H1 (cell line): Measurements from ENCODE around the gene AQP6. TPM values are rescaled to one million over a fixed set of nuclear protein-coding genes. Genes with fewer than 3 reads are reported as not detected.

Experiments used
- CTCF ChIA-PET: fragments of 300-600 bp; sonication (Branson Sonifier 250); formaldehyde crosslinking; loops from one replicate; lab custom pipeline; 2021; ENCODE audit not compliant: partially characterized antibody; lab: Charles Lee
- POLR2A ChIA-PET: fragments of 300-600 bp; sonication (Branson Sonifier 250); formaldehyde crosslinking; loops from one replicate; lab custom pipeline; 2021; ENCODE audit warnings: inconsistent platforms; ENCODE audit not compliant: partially characterized antibody; lab: Charles Lee
- DNase-seq, 2 experiments: peaks; one replicate each; pipeline versions ENCODE4 v3.0.0 to v3.0.0-alpha.2; 2010 to 2022; ENCODE audit warnings: low spot score in 2 of 2, low read depth in 1 of 2, mixed read lengths in 1 of 2
- FAIRE-seq: peaks from 2 replicates; lab custom pipeline; 2011; peaks lifted over from hg19 to GRCh38; lab: Jason Lieb, UNC
- H2AFZ ChIP-seq: 2 replicates; pipeline ENCODE4 v1.8.1; 2012; ENCODE audit warnings: low read length, inconsistent platforms
- H2AK5ac ChIP-seq: 2 replicates; pipeline ENCODE4 v1.6.1; 2013; ENCODE audit warnings: low read depth, low read length
- H2BK120ac ChIP-seq: replicated peaks from 2 replicates; pipeline ENCODE3; 2013; ENCODE audit warnings: low read depth, low read length, inconsistent platforms
- H2BK12ac ChIP-seq: 2 replicates; pipeline ENCODE4 v1.6.1; 2013; ENCODE audit warnings: low read depth, low read length
- H2BK15ac ChIP-seq: 2 replicates; pipeline ENCODE4 v1.6.1; 2013; ENCODE audit warnings: low read length
- H2BK20ac ChIP-seq: 2 replicates; pipeline ENCODE4 v1.6.1; 2013; ENCODE audit warnings: low read length
- H2BK5ac ChIP-seq: 2 replicates; pipeline ENCODE4 v1.6.1; 2013; ENCODE audit warnings: low read depth, low read length
- H3K14ac ChIP-seq: 2 replicates; pipeline ENCODE4 v1.6.1; 2013; ENCODE audit warnings: inconsistent platforms; ENCODE audit not compliant: insufficient read length
- H3K18ac ChIP-seq: 2 replicates; pipeline ENCODE4 v1.6.1; 2013; ENCODE audit warnings: low read length; ENCODE audit errors: extremely low read depth
- H3K23ac ChIP-seq: 2 replicates; pipeline ENCODE4 v1.6.1; 2013; ENCODE audit warnings: inconsistent platforms; ENCODE audit not compliant: insufficient read length
- H3K23me2 ChIP-seq: 2 replicates; pipeline ENCODE4 v1.6.1; 2013; ENCODE audit warnings: low read depth, low read length
- H3K27ac ChIP-seq: 2 replicates; pipeline ENCODE4 v1.6.1; 2011; ENCODE audit warnings: low read depth, low read length, inconsistent platforms
- H3K27me3 ChIP-seq, 4 experiments: replicated peaks in 1 of 4; 1 replicate in 1 of 4; 2 replicates in 3 of 4; pipeline versions ENCODE4 v1.6.1 to v1.8.1; 2011 to 2013; ENCODE audit warnings: low read length in 3 of 4, mild to moderate bottlenecking in 3 of 4, inconsistent platforms in 2 of 4, mixed read lengths in 2 of 4, moderate library complexity in 1 of 4; ENCODE audit not compliant: control insufficient read depth in 3 of 4, insufficient read depth in 3 of 4; ENCODE audit errors: extremely low read depth in 1 of 4
- H3K36me3 ChIP-seq, 4 experiments: 2 replicates each; pipeline versions ENCODE4 v1.6.1 to v1.8.1; 2011 to 2013; ENCODE audit warnings: mild to moderate bottlenecking in 4 of 4, low read length in 3 of 4, moderate library complexity in 2 of 4, control low read depth in 1 of 4, inconsistent platforms in 1 of 4; ENCODE audit not compliant: insufficient read depth in 4 of 4, control insufficient read depth in 2 of 4
- H3K4ac ChIP-seq: replicated peaks from 2 replicates; pipeline ENCODE3; 2013; ENCODE audit warnings: low read length, low read depth, mixed read lengths, inconsistent platforms; ENCODE audit not compliant: insufficient read length
- H3K4me1 ChIP-seq, 4 experiments: replicated peaks in 1 of 4; 1 replicate in 1 of 4; 2 replicates in 3 of 4; pipeline versions ENCODE4 v1.6.1 to v1.8.1; 2011 to 2013; ENCODE audit warnings: low read length in 3 of 4, inconsistent platforms in 2 of 4, mixed read lengths in 1 of 4; ENCODE audit not compliant: insufficient read depth in 4 of 4, control insufficient read depth in 3 of 4
- H3K4me2 ChIP-seq, 2 experiments: 2 replicates each; pipeline versions ENCODE4 v1.6.1 to v1.8.1; 2011 to 2013; ENCODE audit warnings: low read depth in 2 of 2, low read length in 2 of 2, control low read depth in 1 of 2, inconsistent platforms in 1 of 2, mild to moderate bottlenecking in 1 of 2; ENCODE audit not compliant: insufficient read depth in 1 of 2
- H3K4me3 ChIP-seq, 4 experiments: fragments of 200-600, 300-600 bp in 1 of 4; sonication (generic), shearing (Covaris generic), sonication (Bioruptor Twin) in 1 of 4; 2 replicates each; pipeline versions ENCODE4 v1.5.1 to v1.8.1; 2011 to 2016; ENCODE audit warnings: low read length in 4 of 4, low read depth in 3 of 4, control low read depth in 2 of 4, inconsistent platforms in 2 of 4, mild to moderate bottlenecking in 2 of 4, mixed read lengths in 1 of 4, moderate library complexity in 1 of 4; ENCODE audit not compliant: insufficient read depth in 2 of 4; ENCODE audit errors: extremely low read depth in 1 of 4
- H3K56ac ChIP-seq: replicated peaks from 2 replicates; pipeline ENCODE3; 2013; ENCODE audit warnings: low read depth, mild to moderate bottlenecking, mixed read lengths, low read length, inconsistent platforms; ENCODE audit not compliant: insufficient read length
- H3K79me1 ChIP-seq: 2 replicates; pipeline ENCODE4 v1.6.1; 2013; ENCODE audit warnings: low read depth, low read length, control low read depth
- H3K79me2 ChIP-seq, 2 experiments: 2 replicates each; pipeline versions ENCODE4 v1.6.1 to v1.8.1; 2012 to 2013; ENCODE audit warnings: low read length in 2 of 2, mild to moderate bottlenecking in 2 of 2, inconsistent platforms in 1 of 2; ENCODE audit not compliant: insufficient read depth in 2 of 2, control insufficient read depth in 1 of 2
- H3K9ac ChIP-seq, 4 experiments: replicated peaks in 1 of 4; 1 replicate in 1 of 4; 2 replicates in 3 of 4; pipeline versions ENCODE4 v1.6.1 to v1.8.1; 2011 to 2013; ENCODE audit warnings: low read depth in 3 of 4, low read length in 3 of 4, control low read depth in 2 of 4, mild to moderate bottlenecking in 2 of 4, moderate library complexity in 2 of 4, inconsistent platforms in 1 of 4; ENCODE audit errors: extremely low read depth in 1 of 4
- H3K9me3 ChIP-seq, 2 experiments: 2 replicates each; pipeline versions ENCODE4 v1.6.1 to v1.8.1; 2012 to 2013; ENCODE audit warnings: mild to moderate bottlenecking in 2 of 2, moderate library complexity in 2 of 2, control low read depth in 1 of 2, inconsistent platforms in 1 of 2, low read depth in 1 of 2, low read length in 1 of 2, mixed read lengths in 1 of 2; ENCODE audit not compliant: insufficient read depth in 2 of 2
- H4K20me1 ChIP-seq, 2 experiments: replicated peaks in 1 of 2; 2 replicates each; pipeline versions ENCODE3 to v1.8.1; 2011 to 2013; ENCODE audit warnings: inconsistent platforms in 2 of 2, low read length in 2 of 2, mild to moderate bottlenecking in 1 of 2; ENCODE audit not compliant: insufficient read depth in 2 of 2, control insufficient read depth in 1 of 2
- H4K5ac ChIP-seq: 2 replicates; pipeline ENCODE4 v1.6.1; 2013; ENCODE audit warnings: low read length, low read depth, mixed read lengths, inconsistent platforms; ENCODE audit not compliant: insufficient read length
- H4K8ac ChIP-seq: 2 replicates; pipeline ENCODE4 v1.8.0; 2013; ENCODE audit warnings: mild to moderate bottlenecking, moderate library complexity, low read length, inconsistent platforms; ENCODE audit not compliant: insufficient read depth; ENCODE audit errors: extremely low read depth
- H4K91ac ChIP-seq: replicated peaks from 2 replicates; pipeline ENCODE3; 2013; ENCODE audit warnings: low read length, mixed read lengths, inconsistent platforms; ENCODE audit not compliant: insufficient read length
- ASH2L ChIP-seq: fragments of 200-600, 300-600 bp; sonication (generic); IDR thresholded peaks from one replicate; pipeline ENCODE4 v1.7.1; 2017; ENCODE audit warnings: low read length
- CHD1 ChIP-seq: IDR thresholded peaks from 2 replicates; pipeline ENCODE4 v1.6.1; 2012; ENCODE audit warnings: low read depth, low read length, improper control_type of control experiment
- SIN3A ChIP-seq, 2 experiments: IDR thresholded peaks in 1 of 2; conservative IDR thresholded peaks in 1 of 2; 2 replicates each; pipeline ENCODE4 v1.6.1; 2011 to 2012; ENCODE audit warnings: low read length in 2 of 2, improper control_type of control experiment in 1 of 2, low read depth in 1 of 2, mild to moderate bottlenecking in 1 of 2
- WGBS, 2 experiments: shearing (Covaris generic) in 1 of 2; methylation state at CpG; one replicate each; pipeline versions ENCODE4 v1.1.6 to v1.1.7; 2013 to 2015; ENCODE audit warnings: low lambda C conversion rate in 2 of 2, mixed read lengths in 2 of 2, inconsistent platforms in 1 of 2, low coverage in 1 of 2, missing lambda C conversion rate in 1 of 2; ENCODE audit not compliant: insufficient replicate concordance in 2 of 2, insufficient coverage in 1 of 2, insufficient read length in 1 of 2; ENCODE audit errors: extremely low coverage in 1 of 2, missing lambda C conversion rate in 1 of 2; 5-methylcytosine and 5-hydroxymethylcytosine counted together
- polyA plus RNA-seq, 7 experiments: library from polyadenylated mRNA; depleted of rRNA in 3 of 7; stranded (reverse) in 5 of 7; unstranded in 2 of 7; fragments of >200 nt in 5 of 7; fragments of 200-250 nt in 2 of 7; gene quantifications; 1 replicate in 5 of 7; 2 replicates in 1 of 7; 4 replicates in 1 of 7; pipeline versions ENCODE4 v1.2.1 to v1.2.3, GENCODE V29; 2011 to 2013; ENCODE audit warnings: missing spikeins in 2 of 7, mixed read lengths in 2 of 7
- total RNA-seq: library from RNA; stranded (reverse); fragmentation: NEBNext Ultra II Directional; extraction: Animal tissue kit (Norgen Biotek cat#: 25700); gene quantifications from 2 replicates; pipeline ENCODE4 v1.2.1, GENCODE V29; 2021

AQP6 gene
- total and polyA plus RNA-seq, 2 of the 8 experiments (the other 6 are each of a cell fraction or from before 2014, with no cell fraction given) = 0.03 to 0.17 TPM

- Histone ChIP-seq H2BK5ac (no peak overlapping the region), H3K23ac (no peak overlapping the region), H4K91ac (no peak overlapping the region), H3K9ac (no peak overlapping the region), H3K9me3 (no peaks in the 10 kb centered on the region), H3K18ac (no peak overlapping the region), H2BK20ac (no peak overlapping the region), H3K4me2 (no peak overlapping the region), H3K27ac (no peak overlapping the region), H3K79me2 (no peaks in the 10 kb centered on the region), H4K5ac (no peak overlapping the region), H2AFZ (no peak overlapping the region), H2AK5ac (no peak overlapping the region), H3K27me3 (peaks cover 0 to 15% (median 9%) of the 10 kb centered on the region in 4 experiments; a peak in 6 of 7 replicates), H3K36me3 (no peaks in the 10 kb centered on the region), H3K23me2 (no peaks in the 10 kb centered on the region), H2BK120ac (no peak overlapping the region), H4K20me1 (no peaks in the 10 kb centered on the region), H3K4me3 (no peak overlapping the region), H3K4me1 (peaks cover 0 to 7% (median 5%) of the 10 kb centered on the region in 4 experiments; a peak in 5 of 7 replicates), H4K8ac (no peak overlapping the region), H3K79me1 (no peaks in the 10 kb centered on the region), H3K4ac (no peak overlapping the region), H2BK15ac (no peak overlapping the region), H3K56ac (no peak overlapping the region), H3K14ac (no peak overlapping the region), H2BK12ac (no peak overlapping the region)
- 80% methylated on average over 9 of the region's 9 CpGs; no CpG with 5 or more reads in 1 of the 2 experiments for WGBS, 2 experiments
- DNase-seq (no peak), FAIRE-seq (no peak)
- CTCF ChIA-PET = interaction anchor here (0.6 to 23.0 kb wide), 11 partner anchors 8 to 136 kb away, joined by 3 to 420 read pairs (median 86); partner anchors contain the start of gene ASIC1
- POLR2A ChIA-PET = interaction anchor here (0.5 to 1.1 kb wide), 2 partner anchors 12 to 198 kb away, joined by 3 read pairs; no protein-coding TSS in a partner anchor
- no peak for TF ChIP-seq CHD1
- no peak for TF ChIP-seq ASH2L
- no peak for TF ChIP-seq SIN3A (conservative IDR thresholded peaks at IDR 0.05 in 1 of 2, IDR thresholded peaks at IDR 0.05 in 1 of 2; ENCODE audit: low read depth in 1 of 2, low read length in 2 of 2)
These were observed 618 bp upstream of the AQP6 start for GRCh38 chr12:49972129-49972528.
